Bronchial epithelial cell (primary cell): Measurements from ENCODE around the gene MYRF. TPM values are rescaled to one million over a fixed set of nuclear protein-coding genes. Genes with fewer than 3 reads are reported as not detected.
A peak's percentile ranks its signal among the peaks of the same experiment; 100 is the strongest.

ENCODE experiments used
- DNase-seq: peaks from one replicate; pipeline ENCODE4 v3.0.0-alpha.2; 2010; ENCODE audit warnings: low read depth
- FAIRE-seq: peaks from 2 replicates; lab custom pipeline; 2011; peaks lifted over from hg19 to GRCh38; lab: Jason Lieb, UNC
- H3K27me3 ChIP-seq: 2 replicates; pipeline ENCODE4 v1.5.1; 2011; ENCODE audit warnings: low read length; ENCODE audit not compliant: control insufficient read depth, insufficient read depth
- H3K36me3 ChIP-seq: 2 replicates; pipeline ENCODE4 v1.5.1; 2011; ENCODE audit warnings: low read length; ENCODE audit not compliant: control insufficient read depth, insufficient read depth
- H3K4me3 ChIP-seq: 2 replicates; pipeline ENCODE4 v1.5.1; 2011; ENCODE audit warnings: mild to moderate bottlenecking, low read depth, low read length, control low read depth
- CTCF ChIP-seq: IDR thresholded peaks from 2 replicates; pipeline ENCODE4 v1.5.1; 2011; ENCODE audit warnings: mild to moderate bottlenecking, moderate library complexity, low read length, control low read depth, inconsistent platforms; ENCODE audit not compliant: insufficient read depth, severe bottlenecking
- total RNA-seq: library from RNA; depleted of rRNA; stranded (reverse); fragments of >200 nt; gene quantifications from 2 replicates; pipeline ENCODE4 v1.2.1, GENCODE V29; 2014

Gene MYRF
- under 0.01 and 0.13 TPM in 2 replicates for total RNA-seq

DNA sequence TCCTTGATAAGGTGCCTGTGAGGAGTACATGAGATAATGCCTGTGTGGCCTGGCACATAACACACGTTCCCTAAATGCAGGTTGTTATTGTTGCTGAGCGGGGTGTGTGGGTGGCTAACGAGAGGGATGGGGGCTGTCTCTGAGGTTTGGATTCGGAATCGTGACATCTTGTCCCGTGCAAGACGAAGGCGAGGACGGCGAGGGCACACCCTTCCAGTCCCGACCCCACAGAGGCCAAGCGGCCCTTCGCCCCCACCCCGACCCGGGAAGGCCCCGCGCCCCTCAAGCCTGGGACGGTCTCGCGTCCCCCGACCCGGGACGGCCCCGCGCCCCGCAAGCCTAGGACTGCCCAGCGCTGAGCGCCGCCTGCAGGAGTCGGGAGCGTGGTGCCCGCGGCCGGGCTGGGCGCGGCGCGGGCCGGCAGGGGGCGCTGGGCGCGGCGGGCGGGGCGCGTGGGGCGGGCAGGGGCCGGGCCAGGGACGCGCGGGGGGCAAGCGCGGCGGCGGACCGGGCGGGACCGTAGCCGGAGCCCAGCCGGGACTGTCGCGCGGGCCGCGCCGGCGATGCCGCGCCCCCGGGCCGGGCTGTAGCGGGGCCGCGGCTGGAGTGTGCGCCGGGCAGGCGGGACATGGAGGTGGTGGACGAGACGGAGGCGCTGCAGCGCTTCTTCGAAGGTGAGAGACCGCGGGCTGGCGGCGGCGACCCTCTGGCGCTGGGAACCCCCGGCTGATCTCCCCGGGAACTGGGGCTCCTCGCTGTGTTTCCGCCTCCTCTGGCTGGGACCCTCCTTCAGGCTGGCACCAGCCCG lies at the start of gene MYRF:
Gene MYRF, plus strand, starts transcription at position 520 of the 808 bp plus-strand sequence. Its CDS starts 109 bp downstream, at position 629.
- peak; percentile 58 for TF ChIP-seq CTCF
- H3K27me3 ChIP-seq, result peaks cover 7% of the 10 kb centered on the region
- H3K36me3 ChIP-seq, result no peaks in the 10 kb centered on the region
- DNase-seq (no peak), FAIRE-seq (no peak)
- peak within 1 kb of the TSS; percentile 10 for H3K4me3 ChIP-seq

- DNase-seq (no peak), FAIRE-seq (peak; percentile 77)
- no peaks in the 10 kb centered on the region for H3K36me3 ChIP-seq
- peaks cover 14% of the 10 kb centered on the region for H3K27me3 ChIP-seq
- no peak for TF ChIP-seq CTCF
- H3K4me3 ChIP-seq, result no peak overlapping the region
These were observed 49.6 kb upstream of the MYRF start for GRCh38 chr11:61702701-61703312.

GRCh38 chr11:61704838-61705237 lies 47.6 kb upstream of the MYRF start:
- H3K36me3 ChIP-seq, result no peaks in the 10 kb centered on the region
- H3K27me3 ChIP-seq, result peaks cover 16% of the 10 kb centered on the region
- FAIRE-seq, result no peak
- DNase-seq, result no peak
- no peak overlapping the region for H3K4me3 ChIP-seq
- no peak for TF ChIP-seq CTCF

GRCh38 chr11:61706452-61707400 lies 45.7 kb upstream of the MYRF start:
- DNase-seq (no peak), FAIRE-seq (no peak)
- Histone ChIP-seq H3K27me3 (peaks cover 16% of the 10 kb centered on the region), H3K4me3 (no peak overlapping the region), H3K36me3 (no peaks in the 10 kb centered on the region)
- TF ChIP-seq CTCF, result no peak

DNA sequence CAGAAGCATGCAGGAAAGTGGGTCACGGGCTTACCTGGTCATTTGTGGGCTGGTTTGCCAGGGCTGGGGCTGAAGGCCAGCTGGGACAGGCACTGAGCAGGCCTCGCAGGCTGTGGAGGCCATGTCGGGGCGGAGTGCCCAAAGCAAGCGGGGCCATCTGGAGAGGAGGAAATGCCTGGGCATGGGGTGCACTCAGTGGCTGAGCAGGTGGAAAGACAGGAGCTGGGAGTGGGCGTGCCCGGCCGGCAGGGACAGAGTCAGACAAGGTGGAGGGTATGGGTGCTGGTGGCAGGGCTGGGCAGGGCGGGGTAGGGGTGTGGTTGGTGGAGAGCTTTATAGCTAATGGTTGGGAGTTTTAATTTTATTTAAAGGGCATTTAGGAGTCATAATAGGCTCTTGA lies 44.9 kb upstream of the MYRF start:
- Histone ChIP-seq H3K27me3 (peaks cover 16% of the 10 kb centered on the region), H3K36me3 (no peaks in the 10 kb centered on the region), H3K4me3 (no peak overlapping the region)
- FAIRE-seq (no peak), DNase-seq (no peak)
- no peak for TF ChIP-seq CTCF
